Activated CD8-positive, alpha-beta T cell treated with anti-CD3 and anti-CD28 coated beads for 36 hours (primary cell): ENCODE results near the gene IFIT5. TPM values are rescaled to one million over a fixed set of nuclear protein-coding genes. Genes with fewer than 3 reads are reported as not detected.

Source experiments
- ATAC-seq: fragments of 200-7000 bp; cut with Tn5 transposase; one replicate; pipeline ENCODE4 v1.10.0; 2021; ENCODE audit warnings: mild to moderate bottlenecking, moderate library complexity
- CTCF ChIA-PET: fragments of 350-600 bp; sonication (Branson Sonifier 250); formaldehyde crosslinking; loops from one replicate; lab custom pipeline; 2021; ENCODE audit warnings: antibody characterized with exemption; lab: Charles Lee
- POLR2A ChIA-PET: fragments of 350-600 bp; sonication (Branson Sonifier 250); formaldehyde crosslinking; loops from one replicate; lab custom pipeline; 2021; ENCODE audit warnings: antibody characterized with exemption; lab: Charles Lee
- DNase-seq: peaks from one replicate; pipeline ENCODE4 v3.0.0-alpha.2; 2020
- H3K27ac Mint-ChIP-seq: one replicate; pipeline ENCODE4 v1.8.0; 2021; ENCODE audit warnings: mild to moderate bottlenecking, mixed read lengths
- H3K27me3 Mint-ChIP-seq: one replicate; pipeline ENCODE4 v1.8.0; 2021; ENCODE audit warnings: mixed read lengths
- H3K36me3 Mint-ChIP-seq: one replicate; pipeline ENCODE4 v1.8.0; 2021; ENCODE audit warnings: low read depth, mixed read lengths
- H3K4me1 Mint-ChIP-seq: one replicate; pipeline ENCODE4 v1.8.0; 2021; ENCODE audit warnings: low read depth, mixed read lengths
- H3K4me3 Mint-ChIP-seq: one replicate; pipeline ENCODE4 v1.8.0; 2021; ENCODE audit warnings: mild to moderate bottlenecking, moderate library complexity, mixed read lengths
- H3K9me3 Mint-ChIP-seq: one replicate; pipeline ENCODE4 v1.8.0; 2021; ENCODE audit warnings: mixed read lengths
- intact Hi-C: fragments of 100-400 bp; cut with micrococcal nuclease; formaldehyde crosslinking; loops from one replicate; pipeline ENCODE4 v1.10.0; 2022
- total RNA-seq, 2 experiments: library from RNA; stranded (reverse); gene quantifications; one replicate each; pipeline ENCODE4 v1.2.3, GENCODE V29; 2021
- TF ChIP-seq, protein P1 (sequence below): fragments of 200-600 bp; IDR thresholded peaks from one replicate; pipeline ENCODE4 v1.8.0; 2022; ENCODE audit warnings: antibody characterized with exemption, mild to moderate bottlenecking

The IFIT5 gene
- total RNA-seq, 2 experiments from 2014 or later = 11.7 to 12.6 TPM

- H3K4me1 Mint-ChIP-seq = peaks cover 29% of the 10 kb centered on the region
- no peak overlapping the region for H3K27ac Mint-ChIP-seq
- no peak for ATAC-seq
- H3K4me3 Mint-ChIP-seq = no peak overlapping the region
- no peaks in the 10 kb centered on the region for H3K9me3 Mint-ChIP-seq
- intact Hi-C loops = no loop called here
- DNase-seq = no peak
- H3K36me3 Mint-ChIP-seq = peaks cover 34% of the 10 kb centered on the region
- no peaks in the 10 kb centered on the region for H3K27me3 Mint-ChIP-seq
- ChIA-PET POLR2A (no interaction called here), CTCF (interaction anchor here (0.6 kb wide), 1 partner anchor 143 kb away, joined by 3 read pairs; no protein-coding TSS in a partner anchor)
- TF ChIP-seq, protein P1, sequence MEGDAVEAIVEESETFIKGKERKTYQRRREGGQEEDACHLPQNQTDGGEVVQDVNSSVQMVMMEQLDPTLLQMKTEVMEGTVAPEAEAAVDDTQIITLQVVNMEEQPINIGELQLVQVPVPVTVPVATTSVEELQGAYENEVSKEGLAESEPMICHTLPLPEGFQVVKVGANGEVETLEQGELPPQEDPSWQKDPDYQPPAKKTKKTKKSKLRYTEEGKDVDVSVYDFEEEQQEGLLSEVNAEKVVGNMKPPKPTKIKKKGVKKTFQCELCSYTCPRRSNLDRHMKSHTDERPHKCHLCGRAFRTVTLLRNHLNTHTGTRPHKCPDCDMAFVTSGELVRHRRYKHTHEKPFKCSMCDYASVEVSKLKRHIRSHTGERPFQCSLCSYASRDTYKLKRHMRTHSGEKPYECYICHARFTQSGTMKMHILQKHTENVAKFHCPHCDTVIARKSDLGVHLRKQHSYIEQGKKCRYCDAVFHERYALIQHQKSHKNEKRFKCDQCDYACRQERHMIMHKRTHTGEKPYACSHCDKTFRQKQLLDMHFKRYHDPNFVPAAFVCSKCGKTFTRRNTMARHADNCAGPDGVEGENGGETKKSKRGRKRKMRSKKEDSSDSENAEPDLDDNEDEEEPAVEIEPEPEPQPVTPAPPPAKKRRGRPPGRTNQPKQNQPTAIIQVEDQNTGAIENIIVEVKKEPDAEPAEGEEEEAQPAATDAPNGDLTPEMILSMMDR = no peak
These were observed 6.7 kb downstream of the IFIT5 start for GRCh38 chr10:89421018-89421476.

DNA sequence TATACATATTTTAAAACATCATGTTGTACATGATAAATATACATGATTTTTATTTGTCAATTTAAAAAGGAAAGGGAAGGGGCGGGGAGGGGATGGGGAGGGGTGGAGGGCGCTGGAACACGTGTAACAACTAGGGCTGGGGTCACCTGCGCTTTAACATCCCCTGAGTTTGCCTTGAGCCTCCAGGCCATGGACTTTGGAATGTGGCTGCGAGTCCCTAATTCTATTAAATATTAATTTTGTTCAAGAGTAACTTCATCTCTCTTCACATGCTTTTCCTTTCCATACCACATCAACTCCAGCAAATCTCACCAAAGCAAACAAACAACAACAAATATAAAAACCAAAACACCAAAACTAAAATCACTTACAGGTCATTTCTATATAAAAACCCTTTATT lies 10.6 kb downstream of the IFIT5 start:
- Mint-ChIP-seq H3K27ac (no peak overlapping the region), H3K27me3 (peaks cover 3% of the 10 kb centered on the region), H3K4me3 (no peak overlapping the region), H3K36me3 (peaks cover 13% of the 10 kb centered on the region), H3K4me1 (peaks cover 4% of the 10 kb centered on the region), H3K9me3 (no peaks in the 10 kb centered on the region)
- intact Hi-C loops = loop anchor here (5.0 kb wide), 1 partner anchor 122 kb away; no protein-coding TSS in a partner anchor
- TF ChIP-seq, protein P1 = no peak
- no peak for ATAC-seq
- CTCF ChIA-PET = no interaction called here
- POLR2A ChIA-PET = no interaction called here
- no peak for DNase-seq

DNA sequence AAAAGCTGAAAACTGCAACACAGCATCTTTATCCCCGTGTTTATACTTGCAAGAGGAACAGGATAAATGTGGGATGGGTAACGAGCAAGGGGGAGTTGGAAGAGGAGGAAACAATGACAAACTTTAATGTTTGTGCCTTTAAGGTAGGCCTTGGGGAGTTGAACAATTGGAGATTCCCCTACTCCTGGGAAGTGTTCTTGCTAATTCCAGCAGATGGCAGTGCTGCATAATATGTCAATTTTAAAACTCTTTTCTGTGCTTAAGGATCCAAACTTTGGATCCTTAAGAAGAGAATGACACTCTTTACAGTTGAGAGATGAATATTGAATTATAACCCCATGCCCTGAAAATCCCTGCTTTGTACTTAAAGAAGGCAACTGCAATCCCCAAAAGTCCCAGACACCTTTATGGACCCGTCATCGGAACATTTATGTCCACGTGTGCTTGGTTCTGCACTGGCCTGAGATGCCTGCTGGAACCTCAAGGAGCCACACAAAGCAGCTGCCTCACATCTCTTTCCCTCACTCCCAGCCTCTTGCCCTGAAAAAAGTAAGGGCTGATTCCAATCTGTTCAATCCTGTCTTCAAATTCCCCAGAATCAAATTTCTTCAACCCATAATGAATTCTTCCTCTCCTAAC lies 12.0 kb downstream of the IFIT5 start:
- H3K9me3 Mint-ChIP-seq = no peaks in the 10 kb centered on the region
- H3K27me3 Mint-ChIP-seq = peaks cover 3% of the 10 kb centered on the region
- H3K4me3 Mint-ChIP-seq = no peak overlapping the region
- DNase-seq (peak; percentile 16), ATAC-seq (peak; percentile 74)
- H3K4me1 Mint-ChIP-seq = peaks cover under 1% of the 10 kb centered on the region
- H3K27ac Mint-ChIP-seq = no peak overlapping the region
- ChIA-PET POLR2A (interaction anchor here (0.9 kb wide), 1 partner anchor 12 kb away, joined by 3 read pairs; the partner anchor contains the start of gene IFIT5), CTCF (no interaction called here)
- peaks cover under 1% of the 10 kb centered on the region for H3K36me3 Mint-ChIP-seq
- TF ChIP-seq, protein P1 = peak; percentile 84
- intact Hi-C loops = loop anchor here (2.0 to 5.0 kb wide), 2 partner anchors 121 to 138 kb away; no protein-coding TSS in a partner anchor

DNA sequence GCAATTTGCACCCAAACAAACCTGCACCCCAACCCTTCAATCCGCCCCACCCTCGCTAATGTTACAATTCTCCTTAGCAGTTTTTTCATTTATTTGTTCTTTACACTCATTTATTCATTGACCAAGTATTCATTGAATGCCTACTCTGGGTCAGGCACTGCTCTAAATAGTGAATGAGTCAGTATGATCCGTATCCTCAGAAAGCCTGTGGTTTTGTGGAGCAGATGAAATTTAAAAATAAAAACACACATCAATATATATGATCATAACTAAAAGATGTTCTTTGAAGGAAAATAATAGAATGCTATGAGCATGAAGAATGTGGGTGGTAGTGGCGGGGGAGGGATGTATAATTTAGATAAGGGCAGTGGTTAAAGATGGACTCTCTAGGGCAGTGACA lies 13.3 kb downstream of the IFIT5 start:
- Mint-ChIP-seq H3K27me3 (peaks cover 3% of the 10 kb centered on the region), H3K9me3 (no peaks in the 10 kb centered on the region), H3K36me3 (no peaks in the 10 kb centered on the region), H3K4me1 (no peaks in the 10 kb centered on the region), H3K4me3 (no peak overlapping the region), H3K27ac (no peak overlapping the region)
- no peak for ATAC-seq
- no peak for DNase-seq
- TF ChIP-seq, protein P1 = no peak
- ChIA-PET POLR2A (no interaction called here), CTCF (no interaction called here)
- intact Hi-C loops = loop anchor here (2.0 to 5.0 kb wide), 2 partner anchors 120 to 137 kb away; no protein-coding TSS in a partner anchor

DNA sequence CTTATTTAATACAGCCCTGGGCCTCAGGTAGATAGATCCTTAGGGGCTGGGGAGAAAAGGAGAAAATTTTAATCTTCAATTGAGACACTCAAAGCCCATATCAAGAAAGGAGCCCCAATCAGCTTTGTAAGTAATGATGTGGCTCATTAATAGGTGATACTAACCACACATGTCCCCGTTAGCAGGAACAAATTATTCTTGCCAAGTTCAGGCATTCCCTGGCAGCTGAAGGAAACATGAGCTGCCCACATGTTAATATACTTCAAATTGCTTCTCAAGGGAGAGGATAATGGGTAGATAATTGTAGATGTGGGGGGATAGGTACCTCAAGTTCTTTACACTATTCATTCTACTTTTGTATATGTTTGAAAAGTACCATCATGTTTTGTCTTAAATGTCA lies 14.5 kb downstream of the IFIT5 start:
- Mint-ChIP-seq H3K27me3 (peaks cover 3% of the 10 kb centered on the region), H3K9me3 (no peaks in the 10 kb centered on the region), H3K4me3 (no peak overlapping the region), H3K27ac (no peak overlapping the region), H3K36me3 (no peaks in the 10 kb centered on the region), H3K4me1 (no peaks in the 10 kb centered on the region)
- DNase-seq = no peak
- CTCF ChIA-PET = interaction anchor here (0.6 to 0.7 kb wide), 2 partner anchors 10 to 127 kb away, joined by 3 read pairs; partner anchors contain the start of gene IFIT2
- POLR2A ChIA-PET = no interaction called here
- no peak for ATAC-seq
- intact Hi-C loops = loop anchor here (5.0 kb wide), 1 partner anchor 118 kb away; no protein-coding TSS in a partner anchor
- TF ChIP-seq, protein P1 = no peak
